Activated CD8-positive, alpha-beta memory T cell treated with anti-CD3 and anti-CD28 coated beads, Interleukin-2, amount 50 U/mL, for 48 hours (primary cell): ENCODE measurements around the gene ECEL1.
"Not testable (repeated sequence)": the region's sequence is repeated elsewhere in the genome, so short reads cannot be mapped to it uniquely, and the experiment has no call there.

Experiments
- DNase-seq: peaks from one replicate; pipeline ENCODE4 v3.0.0-alpha.2; 2020

ECEL1 gene, protein sequence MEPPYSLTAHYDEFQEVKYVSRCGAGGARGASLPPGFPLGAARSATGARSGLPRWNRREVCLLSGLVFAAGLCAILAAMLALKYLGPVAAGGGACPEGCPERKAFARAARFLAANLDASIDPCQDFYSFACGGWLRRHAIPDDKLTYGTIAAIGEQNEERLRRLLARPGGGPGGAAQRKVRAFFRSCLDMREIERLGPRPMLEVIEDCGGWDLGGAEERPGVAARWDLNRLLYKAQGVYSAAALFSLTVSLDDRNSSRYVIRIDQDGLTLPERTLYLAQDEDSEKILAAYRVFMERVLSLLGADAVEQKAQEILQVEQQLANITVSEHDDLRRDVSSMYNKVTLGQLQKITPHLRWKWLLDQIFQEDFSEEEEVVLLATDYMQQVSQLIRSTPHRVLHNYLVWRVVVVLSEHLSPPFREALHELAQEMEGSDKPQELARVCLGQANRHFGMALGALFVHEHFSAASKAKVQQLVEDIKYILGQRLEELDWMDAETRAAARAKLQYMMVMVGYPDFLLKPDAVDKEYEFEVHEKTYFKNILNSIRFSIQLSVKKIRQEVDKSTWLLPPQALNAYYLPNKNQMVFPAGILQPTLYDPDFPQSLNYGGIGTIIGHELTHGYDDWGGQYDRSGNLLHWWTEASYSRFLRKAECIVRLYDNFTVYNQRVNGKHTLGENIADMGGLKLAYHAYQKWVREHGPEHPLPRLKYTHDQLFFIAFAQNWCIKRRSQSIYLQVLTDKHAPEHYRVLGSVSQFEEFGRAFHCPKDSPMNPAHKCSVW

DNA sequence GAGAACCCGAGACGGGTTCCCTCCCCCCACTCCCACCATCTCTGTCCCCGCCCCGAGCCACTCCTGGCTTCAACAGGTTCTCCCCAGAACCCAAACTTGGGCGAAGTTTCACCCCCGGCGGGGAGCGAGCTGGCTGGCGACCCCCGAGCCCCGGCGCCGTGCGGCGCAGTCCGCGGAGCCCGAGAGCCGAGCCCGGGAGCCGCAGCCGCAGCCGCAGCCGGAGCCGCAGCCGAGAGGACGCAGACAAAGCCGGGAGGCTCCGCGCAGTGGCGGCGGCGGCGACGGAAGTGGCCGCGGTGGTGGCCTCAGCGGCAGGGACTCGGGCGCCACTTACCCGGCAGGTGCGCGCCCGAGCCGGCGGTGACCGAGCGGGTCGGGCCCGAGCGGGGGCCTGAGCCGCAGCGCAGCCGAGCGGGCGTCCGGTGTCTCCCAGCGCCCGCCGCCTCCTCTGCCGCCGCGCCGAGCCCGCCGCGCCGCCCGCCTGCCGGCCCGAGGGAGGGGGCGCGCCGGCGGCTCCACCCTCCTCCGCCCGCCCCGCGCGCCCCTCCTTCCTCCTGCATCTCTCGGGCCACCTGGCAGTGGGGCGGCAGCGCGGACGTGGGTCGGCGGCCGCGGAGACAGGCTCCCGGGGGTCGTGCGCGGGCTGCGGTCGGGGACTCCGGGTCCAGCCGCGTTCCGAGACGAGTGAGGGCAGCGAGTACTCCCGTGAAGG lies at the start of gene ECEL1:
Gene ECEL1, minus strand, starts transcription at position 450 of the 712 bp plus-strand sequence. CDS start 1,181 bp downstream, outside the sequence.
- DNase-seq, result no peak

DNA sequence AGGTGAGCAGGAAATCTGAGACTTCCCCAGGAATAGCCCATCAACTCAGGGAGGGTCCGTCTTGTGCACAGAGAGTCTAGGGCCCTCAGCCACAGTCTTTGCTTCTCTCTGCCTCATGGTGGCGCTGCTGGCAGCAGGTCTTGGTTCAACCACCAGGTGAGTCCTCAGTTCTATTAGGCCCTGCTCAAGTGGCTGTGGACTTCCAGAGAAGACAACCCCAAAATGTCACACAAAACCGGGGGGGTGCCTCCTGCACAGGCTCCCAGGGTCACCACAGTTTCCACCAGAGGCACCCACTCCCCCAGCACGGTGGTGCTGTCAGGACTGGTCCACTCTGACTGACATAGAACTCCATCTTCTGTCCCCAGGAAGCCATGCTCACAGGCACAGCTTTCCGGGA lies 49.4 kb upstream of the ECEL1 start:
- no peak for DNase-seq

DNA sequence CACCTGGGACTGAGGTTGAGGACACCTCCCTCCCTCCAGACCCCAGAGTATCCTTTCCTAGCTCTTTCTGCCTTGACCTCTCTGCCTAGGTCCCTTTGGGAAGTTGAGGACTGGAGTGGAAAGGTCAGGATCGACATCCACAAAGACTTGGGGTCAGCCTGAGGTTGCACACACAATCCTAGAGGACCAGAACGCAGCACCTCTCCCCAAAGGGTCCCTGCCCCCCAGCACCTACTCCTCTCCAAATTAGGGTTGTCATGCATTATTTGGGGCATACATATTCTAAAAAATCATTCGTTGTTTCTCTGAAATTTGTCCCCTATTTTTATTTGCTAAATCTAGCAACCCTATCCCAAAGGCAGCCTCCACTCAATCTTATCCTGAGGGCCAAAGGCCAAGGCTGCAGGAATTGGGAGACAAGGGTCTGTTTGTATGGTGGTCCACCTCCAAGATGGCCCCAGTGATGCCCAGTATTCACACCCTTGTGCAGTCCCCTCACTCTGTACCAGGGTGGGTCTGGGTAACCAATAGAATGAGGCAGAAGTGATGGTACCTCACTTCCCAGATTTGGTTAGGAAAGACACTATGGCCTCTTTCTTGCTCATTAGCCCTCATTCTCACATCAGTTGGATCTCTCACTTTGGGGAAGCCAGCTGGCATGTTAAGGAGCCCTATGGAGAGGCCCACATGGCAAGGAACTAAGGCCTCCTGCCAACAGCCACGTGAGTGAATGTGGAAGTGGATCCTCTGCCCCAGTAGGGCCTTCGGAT lies 48.3 kb upstream of the ECEL1 start:
- no peak for DNase-seq

DNA sequence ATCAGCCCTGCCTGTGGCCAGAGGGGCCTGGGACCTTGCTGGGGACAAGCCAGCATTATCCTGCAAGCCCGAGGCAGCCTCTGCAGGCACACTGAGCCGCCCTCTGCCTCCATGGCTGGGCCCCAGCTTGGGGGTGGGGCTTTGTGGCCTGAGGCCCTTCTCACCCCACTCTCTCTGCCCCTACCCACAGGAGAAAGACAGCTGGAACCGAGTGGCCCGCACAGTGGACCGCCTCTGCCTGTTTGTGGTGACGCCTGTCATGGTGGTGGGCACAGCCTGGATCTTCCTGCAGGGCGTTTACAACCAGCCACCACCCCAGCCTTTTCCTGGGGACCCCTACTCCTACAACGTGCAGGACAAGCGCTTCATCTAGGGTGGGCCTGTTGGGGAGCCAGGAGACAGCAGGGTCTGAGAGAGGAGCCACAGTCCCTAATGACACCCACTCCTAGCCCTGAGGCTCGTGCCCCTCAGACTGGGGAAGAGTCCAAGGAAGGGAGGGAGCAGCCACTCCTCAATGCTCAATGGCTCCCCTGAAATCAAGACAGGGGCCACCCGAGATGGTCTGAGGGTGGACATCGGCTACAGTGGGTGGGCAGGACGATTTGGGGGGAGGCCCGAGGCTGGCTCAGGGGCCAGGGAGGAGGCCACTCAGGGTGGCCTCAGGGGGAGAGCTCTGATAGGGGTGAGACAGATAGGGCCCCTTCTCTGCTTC lies 47.5 kb upstream of the ECEL1 start:
- DNase-seq, result no peak

DNA sequence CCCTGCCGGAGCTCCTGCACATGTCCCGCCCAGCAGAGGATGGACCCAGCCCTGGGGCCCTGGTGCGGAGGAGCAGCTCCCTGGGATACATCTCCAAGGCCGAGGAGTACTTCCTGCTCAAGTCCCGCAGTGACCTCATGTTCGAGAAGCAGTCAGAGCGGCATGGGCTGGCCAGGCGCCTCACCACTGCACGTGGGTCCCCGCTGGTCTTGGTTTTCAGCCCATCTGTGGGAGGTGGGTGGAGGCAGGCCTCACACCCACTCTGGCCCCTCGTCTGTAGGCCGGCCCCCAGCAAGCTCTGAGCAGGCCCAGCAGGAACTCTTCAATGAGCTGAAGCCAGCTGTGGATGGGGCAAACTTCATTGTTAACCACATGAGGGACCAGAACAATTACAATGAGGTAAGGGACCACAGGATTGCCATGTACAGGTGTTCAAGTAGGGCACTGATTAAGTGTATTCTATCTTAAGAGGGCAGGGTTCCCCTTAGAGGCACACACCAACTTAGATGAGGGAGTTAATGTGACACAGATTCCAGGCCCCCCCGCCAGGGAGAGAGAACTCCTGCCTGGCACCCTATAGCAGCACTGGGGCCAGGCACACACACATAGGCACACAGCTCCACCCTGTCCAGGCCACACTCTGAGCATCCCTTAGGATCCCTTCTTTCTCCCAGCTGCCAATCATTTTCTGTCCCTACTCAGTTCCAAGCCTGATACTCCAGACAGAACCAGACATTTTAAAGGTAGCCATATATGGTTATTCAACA lies 46.5 kb upstream of the ECEL1 start:
- DNase-seq, result no peak

DNA sequence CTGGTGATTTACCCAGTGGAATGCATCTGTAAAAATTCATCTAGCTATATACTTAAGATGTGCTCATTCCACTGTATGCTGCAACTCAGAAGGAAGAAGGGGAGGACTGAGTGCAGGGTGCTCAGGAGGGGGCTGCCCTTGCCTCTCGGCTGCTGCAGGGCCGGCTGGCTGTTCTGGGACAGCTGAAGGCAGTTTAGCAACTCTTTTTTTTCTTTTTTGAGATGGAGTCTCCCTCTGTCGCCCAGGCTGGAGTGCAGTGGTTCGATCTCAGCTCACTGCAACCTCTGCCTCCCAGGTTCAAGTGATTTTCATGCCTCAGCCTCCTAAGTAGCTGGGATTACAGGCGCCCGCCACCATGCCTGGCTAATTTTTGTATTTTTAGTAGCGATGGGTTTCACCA lies 45.2 kb upstream of the ECEL1 start:
- not testable (repeated sequence) for DNase-seq

DNA sequence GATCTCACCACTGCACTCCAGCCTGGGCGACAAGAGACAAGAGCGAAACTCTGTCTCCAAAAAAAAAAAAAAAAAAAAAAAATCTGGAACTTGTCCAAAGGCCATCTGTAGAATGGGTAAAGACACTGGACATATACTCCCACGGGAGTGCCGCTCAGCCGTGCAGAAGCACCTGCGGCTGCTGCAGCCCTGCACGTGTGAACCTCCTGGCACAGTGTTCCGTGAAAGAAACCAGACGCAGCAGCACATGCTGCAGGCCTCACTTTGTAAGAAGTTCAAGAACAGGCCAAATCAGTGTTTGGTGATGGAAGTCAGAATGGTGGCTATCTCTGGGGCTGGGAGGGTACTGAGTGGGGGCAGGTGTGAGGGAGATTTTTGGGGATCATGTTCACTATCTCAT lies 44.8 kb upstream of the ECEL1 start:
- no peak for DNase-seq

DNA sequence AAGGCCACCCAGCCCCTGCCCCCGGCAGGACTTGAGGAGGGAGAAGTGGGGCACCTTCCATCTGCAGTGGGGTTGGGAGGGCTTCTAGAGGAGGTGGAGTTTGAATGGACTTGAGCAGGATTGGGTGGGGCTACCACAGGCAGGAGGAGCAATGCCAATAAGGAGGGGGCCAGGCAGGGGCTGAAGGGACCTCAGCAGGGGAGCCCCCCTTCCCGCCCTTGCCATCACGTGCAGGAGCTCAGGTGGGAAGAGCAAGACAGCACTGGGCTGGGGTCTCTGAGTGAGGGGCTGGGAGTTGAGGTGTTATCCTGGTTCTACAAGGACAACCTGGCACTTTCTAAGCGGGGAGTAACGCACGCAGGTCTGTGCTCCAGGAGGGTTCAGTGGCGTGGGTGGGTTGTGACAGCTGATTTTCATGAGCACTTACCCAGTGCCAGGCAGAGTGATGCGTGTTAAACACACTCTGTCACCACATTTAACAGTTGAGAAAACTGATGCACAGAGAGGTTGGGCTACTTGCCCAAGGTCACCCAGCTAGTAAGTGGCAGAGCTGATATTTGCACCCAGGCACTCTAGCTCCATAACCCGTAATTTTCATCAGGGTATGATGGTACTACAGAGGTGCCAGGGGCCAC lies 43.1 kb upstream of the ECEL1 start:
- DNase-seq, result no peak

DNA sequence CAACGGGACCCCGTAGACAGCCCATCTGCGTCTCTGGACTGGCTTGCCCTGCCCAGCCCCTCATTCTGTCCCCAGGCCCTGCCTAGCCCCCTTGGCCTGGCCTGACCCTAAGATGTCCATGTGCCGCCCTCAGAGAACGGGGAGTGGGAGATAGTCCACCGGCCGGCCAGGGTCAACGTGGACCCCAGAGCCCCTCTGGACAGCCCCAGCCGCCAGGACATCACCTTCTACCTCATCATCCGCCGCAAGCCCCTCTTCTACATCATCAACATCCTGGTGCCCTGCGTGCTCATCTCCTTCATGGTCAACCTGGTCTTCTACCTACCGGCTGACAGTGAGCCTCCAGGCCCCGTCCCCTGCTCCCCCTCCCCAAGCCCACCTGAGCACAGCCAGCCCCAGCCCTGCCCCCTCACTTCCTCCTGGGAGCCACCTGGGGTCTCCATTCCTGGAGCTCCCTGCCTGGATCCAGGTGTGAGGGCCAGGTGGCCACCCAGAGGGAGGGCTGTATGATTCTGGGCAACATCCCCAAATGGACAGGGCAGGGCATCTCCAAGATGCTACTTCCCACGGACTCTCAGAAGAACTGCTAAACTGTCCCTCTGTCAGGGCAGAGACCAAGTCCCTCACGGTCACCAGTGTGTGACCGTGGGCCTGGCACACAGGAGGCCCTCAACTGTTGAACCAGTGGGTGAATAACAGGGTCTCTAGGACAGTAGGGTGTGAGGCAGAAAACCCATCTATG lies 42.3 kb upstream of the ECEL1 start:
- no peak for DNase-seq

DNA sequence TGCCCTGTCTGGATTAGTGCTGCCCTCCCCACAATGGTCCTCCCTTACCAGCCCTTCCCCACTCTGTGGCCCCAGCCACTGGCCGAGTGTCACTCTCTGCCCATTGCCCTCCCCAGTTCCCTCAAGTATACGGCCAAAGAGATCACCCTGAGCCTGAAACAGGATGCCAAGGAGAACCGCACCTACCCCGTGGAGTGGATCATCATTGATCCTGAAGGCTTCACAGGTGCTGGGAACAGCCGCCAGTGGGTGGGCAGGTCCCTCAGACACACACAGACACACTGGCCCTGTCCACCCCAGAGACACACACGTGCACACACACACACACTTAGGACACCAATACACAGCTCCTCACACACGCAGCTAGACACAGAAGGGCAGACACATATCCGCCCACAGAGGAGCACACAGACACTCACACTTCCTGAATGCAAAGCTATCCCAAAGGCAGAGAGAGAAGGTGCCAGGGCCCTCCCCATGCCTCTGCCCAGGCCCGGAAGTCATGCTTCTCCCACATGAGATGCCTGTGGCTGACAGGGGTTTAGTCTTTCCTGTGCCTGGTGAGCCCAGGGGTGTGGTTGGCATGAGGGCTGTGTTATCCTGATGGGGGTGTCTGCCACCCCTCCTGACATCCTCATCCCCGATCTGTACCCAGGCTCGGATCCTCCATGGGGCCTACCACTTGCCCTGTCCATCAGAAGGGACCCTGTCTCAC lies 41.3 kb upstream of the ECEL1 start:
- DNase-seq, result no peak

DNA sequence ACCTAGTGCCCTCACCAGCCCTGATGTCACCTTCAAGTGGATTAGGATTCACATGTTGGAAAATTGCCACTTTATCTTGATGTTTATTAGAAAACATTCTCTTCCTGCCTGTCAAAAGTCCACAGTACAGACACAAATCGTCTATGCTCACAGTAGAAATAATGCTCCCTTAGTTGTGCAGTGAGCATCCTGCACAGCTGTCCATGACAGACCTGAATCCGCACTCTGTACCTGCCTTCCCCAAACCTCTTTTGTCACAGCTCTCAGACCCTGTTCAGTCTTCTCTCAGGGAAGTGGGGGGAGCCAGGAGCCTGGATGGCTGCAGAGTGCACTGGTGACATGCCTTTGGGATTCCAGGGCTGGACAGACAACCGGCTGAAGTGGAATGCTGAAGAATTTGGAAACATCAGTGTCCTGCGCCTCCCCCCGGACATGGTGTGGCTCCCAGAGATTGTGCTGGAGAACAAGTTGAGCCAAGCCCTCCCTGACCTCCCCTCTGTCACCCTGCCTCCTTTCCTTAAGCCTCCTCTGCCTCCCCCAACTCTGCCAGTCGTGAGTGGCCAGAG lies 40.4 kb upstream of the ECEL1 start:
- DNase-seq, result no peak

DNA sequence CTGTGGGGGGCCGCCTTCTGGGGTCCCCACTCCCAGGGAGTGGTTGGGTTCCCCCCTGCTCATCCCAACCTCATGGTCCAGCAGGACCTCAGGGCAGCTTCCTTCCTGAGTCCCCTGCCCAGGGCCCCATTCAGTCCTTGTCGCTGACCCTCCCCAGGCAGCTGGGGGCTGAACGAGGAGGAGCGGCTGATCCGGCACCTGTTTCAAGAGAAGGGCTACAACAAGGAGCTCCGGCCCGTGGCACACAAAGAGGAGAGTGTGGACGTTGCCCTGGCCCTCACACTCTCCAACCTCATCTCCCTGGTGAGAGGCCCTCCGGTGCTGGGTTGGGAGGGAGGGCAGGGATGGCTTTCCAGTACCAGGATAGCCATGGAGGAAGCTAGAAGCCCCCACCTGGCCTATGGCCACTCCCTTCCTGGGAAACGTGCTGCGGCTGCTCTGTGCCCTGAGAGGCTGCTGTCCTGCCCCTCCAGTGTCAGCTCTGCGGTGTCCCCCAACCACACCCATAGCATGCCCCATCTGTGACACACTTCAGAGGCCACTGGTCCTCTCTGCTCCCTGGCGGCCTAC lies 38.8 kb upstream of the ECEL1 start:
- no peak for DNase-seq

DNA sequence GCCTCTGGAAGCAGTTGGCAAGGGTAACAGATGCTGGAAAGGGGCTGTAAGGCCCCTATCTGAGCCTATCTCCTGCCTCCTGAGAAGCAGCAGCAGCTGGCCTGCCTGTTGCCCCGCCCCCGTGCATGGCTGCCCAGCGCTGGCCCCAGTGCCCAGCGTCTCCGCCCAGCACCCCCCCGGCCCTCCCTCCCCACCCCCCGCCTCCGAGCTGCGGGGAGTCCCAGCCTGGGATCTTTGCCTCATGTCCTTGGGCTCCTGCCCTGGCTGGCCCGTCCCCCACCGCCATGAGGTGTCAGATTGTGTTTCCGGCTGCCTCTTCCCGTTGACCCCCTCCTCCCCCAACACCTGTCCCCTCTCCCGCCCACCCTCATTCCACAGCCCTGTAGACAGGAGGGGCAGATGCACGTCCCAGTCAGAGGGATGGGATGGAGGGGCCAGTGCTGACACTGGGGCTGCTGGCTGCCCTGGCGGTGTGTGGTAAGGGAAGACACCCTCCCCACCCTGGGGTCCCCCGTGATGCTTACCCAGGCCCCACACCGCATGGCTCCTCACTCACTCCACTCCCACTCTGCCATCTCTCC lies 38.2 kb upstream of the ECEL1 start, which contains the start of gene CHRND:
Gene CHRND, plus strand, starts transcription at position 370 of the 581 bp plus-strand sequence. Its CDS starts 56 bp downstream, at position 426.
- no peak for DNase-seq

DNA sequence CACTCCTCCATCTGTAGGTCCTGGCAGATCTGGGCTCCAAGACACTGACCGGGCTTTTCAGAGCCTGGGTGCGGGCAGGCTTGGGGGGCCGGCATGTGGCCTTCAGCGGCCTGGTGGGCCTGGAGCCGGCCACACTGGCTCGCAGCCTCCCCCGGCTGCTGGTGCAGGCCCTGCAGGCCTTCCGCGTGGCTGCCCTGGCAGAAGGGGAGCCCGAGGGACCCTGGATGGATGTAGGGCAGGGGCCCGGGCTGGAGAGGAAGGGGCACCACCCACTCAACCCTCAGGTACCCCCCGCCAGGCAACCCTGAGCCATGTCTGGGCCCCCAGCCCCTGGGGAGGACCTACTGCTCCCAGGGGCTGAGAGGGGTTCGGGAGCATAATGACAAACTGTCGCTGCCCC lies 37.6 kb upstream of the ECEL1 start:
- DNase-seq, result no peak

DNA sequence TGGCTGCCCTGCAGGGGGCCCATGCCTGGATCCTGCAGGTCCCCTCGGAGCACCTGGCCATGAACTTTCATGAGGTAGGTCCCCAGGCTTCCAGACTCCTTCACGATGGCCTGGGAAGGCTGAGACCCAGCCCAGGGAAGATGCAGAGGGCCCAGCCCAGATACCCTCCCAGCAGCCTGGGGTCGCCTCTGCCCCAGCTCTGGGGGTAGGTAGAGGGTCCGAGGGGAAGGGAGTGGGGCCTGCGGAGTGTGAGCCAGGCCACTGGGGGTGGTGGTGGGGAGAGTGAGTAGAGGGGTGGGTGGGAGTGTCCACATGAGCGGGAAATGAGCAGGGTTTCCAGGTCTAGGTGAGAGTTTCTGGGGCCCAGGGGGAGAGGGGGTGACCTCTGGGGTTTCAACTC lies 37.1 kb upstream of the ECEL1 start:
- no peak for DNase-seq

DNA sequence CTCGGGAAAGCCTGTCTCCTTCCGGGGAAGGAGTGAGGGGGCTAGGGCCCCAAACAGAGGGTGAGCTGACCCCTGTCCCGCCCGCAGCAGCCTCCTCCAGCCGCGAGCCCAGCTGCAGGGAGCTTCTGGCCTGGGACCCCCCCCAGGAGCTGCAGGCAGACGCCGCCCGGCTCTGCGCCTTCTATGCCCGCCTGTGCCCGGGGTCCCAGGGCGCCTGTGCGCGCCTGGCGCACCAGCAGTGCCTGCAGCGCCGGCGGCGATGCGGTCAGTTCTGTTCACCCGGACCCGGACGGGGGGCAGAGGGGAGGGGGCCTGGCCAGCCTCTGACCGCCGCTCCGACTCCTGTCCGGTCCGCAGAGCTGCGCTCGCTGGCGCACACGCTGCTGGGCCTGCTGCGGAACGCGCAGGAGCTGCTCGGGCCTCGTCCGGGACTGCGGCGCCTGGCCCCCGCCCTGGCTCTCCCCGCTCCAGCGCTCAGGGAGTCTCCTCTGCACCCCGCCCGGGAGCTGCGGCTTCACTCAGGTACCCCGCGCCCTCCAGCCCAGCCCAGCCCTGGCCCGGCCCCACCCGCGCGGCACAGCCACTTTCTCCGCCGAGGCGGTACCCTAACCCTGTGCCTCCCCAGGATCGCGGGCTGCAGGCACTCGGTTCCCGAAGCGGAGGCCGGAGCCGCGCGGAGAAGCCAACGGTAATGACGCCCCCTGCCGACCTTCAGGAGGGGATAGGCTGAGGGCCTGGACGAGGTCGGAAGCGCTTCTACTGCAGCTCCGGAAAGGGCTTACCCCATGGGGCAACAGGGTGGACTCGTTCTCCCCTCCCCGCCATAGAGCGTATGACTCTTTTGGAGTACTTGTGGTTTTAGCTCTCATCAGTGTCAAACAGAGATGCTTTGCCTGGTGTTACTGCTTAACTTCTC lies 36.3 kb upstream of the ECEL1 start:
- peak; percentile 74 for DNase-seq

DNA sequence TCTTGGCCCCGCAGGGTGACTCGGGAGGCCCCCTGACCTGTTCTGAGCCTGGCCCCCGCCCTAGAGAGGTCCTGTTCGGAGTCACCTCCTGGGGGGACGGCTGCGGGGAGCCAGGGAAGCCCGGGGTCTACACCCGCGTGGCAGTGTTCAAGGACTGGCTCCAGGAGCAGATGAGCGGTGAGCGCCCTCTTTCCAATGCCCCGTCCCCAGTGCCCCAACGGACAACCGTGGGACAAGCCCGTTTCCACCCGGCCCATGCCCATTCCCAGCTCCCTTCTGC lies 35.7 kb upstream of the ECEL1 start:
- no peak for DNase-seq
